Left lung (tissue), 10 donors: Measurements from ENCODE around the gene RASSF3. TPM values are rescaled to one million over a fixed set of nuclear protein-coding genes. Genes with fewer than 3 reads are reported as not detected.
"Not testable (repeated sequence)": the region's sequence is repeated elsewhere in the genome, so short reads cannot be mapped to it uniquely, and the experiment has no call there.

Experiments
- ATAC-seq: fragments of 200-7000 bp; cut with Tn5 transposase; one replicate; pipeline ENCODE4 v1.9.1; 2020; ENCODE audit warnings: moderate library complexity
- DNase-seq, 4 donors: peaks; one replicate each; pipeline ENCODE4 v3.0.0-alpha.2; 2013 to 2020
- H3K27ac ChIP-seq, 2 donors: fragments of 200-600 bp; sonication (generic) in 1 of 2; one replicate each; pipeline versions ENCODE4 v1.5.0 to v1.8.0; 2020 to 2021
- H3K27me3 ChIP-seq, 2 donors: fragments of 200-600 bp; sonication (generic) in 1 of 2; one replicate each; pipeline versions ENCODE4 v1.5.0 to v1.8.0; 2020 to 2021
- H3K36me3 ChIP-seq, 2 donors: fragments of 200-600 bp; sonication (generic) in 1 of 2; one replicate each; pipeline versions ENCODE4 v1.5.0 to v1.8.0; 2020 to 2021
- H3K4me1 ChIP-seq, 2 donors: fragments of 200-600 bp; one replicate each; pipeline ENCODE4 v1.8.0; 2021
- H3K4me3 ChIP-seq, 2 donors: fragments of 200-600 bp; sonication (generic) in 1 of 2; one replicate each; pipeline versions ENCODE4 v1.5.0 to v1.8.0; 2020 to 2021; ENCODE audit warnings: mild to moderate bottlenecking in 1 of 2
- H3K9me3 ChIP-seq, 2 donors: fragments of 200-600 bp; sonication (generic) in 1 of 2; one replicate each; pipeline versions ENCODE4 v1.5.0 to v1.8.0; 2020 to 2021
- intact Hi-C, 2 donors: fragments of 100-400 bp; cut with DNase I; formaldehyde crosslinking; loops; one replicate each; pipeline versions ENCODE4 v1.11.2 to v1.14.2; 2022
- polyA plus RNA-seq, 6 donors: library from polyadenylated mRNA; unstranded; fragments of 120-200 nt; gene quantifications; one replicate each; pipeline ENCODE4 v1.2.1, GENCODE V29; 2013; ENCODE audit not compliant: insufficient read length in 6 of 6
- total RNA-seq, 2 donors: library from RNA; stranded (reverse); fragmentation: NEBNext Ultra II Directional; extraction: Animal tissue kit (Norgen Biotek cat#: 25700); gene quantifications; one replicate each; pipeline ENCODE4 v1.2.1, GENCODE V29; 2021
- TF ChIP-seq, protein P1 (sequence below), 2 donors: fragments of 200-600 bp; sonication (generic) in 1 of 2; IDR thresholded peaks; one replicate each; pipeline versions ENCODE4 v1.5.0 to v1.8.0; 2021; ENCODE audit warnings: antibody characterized with exemption in 2 of 2
- donor health status: DM: no; HTN: yes; CAD: no.
- donor health status: DM: no; HTN: no; CAD: no.

The RASSF3 gene
- total and polyA plus RNA-seq, 8 donors, result 30.3 to 90.2 (median 35.6) TPM

DNA sequence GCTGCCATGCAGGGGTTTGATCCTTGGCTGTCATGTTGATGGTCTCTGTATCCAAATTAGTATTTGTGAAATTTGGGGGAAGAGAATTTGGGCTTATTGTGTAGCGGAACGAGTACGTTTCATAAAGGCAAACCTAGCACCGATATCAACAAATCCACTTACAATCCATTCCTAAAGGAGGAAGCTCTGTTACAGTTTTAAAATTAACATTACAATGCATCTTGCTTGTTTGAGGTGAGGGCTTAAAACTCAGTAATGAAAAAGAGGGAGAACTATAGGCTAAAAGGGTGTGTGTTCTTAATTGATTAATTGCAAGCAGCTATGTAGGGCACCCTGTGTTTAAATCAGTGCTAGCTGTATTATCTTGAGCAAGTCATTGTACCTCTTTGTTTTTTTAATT lies 13.7 kb downstream of the RASSF3 start:
- Histone ChIP-seq H3K4me3 (no peak overlapping the region), H3K27ac (peak overlapping the region in 1 of 2 donors; percentile 91), H3K27me3 (no peaks in the 10 kb centered on the region), H3K36me3 (no peaks in the 10 kb centered on the region), H3K4me1 (peaks cover 33 to 97% of the 10 kb centered on the region in 2 donors), H3K9me3 (no peaks in the 10 kb centered on the region)
- intact Hi-C loops, result no loop called here
- TF ChIP-seq, protein P1, sequence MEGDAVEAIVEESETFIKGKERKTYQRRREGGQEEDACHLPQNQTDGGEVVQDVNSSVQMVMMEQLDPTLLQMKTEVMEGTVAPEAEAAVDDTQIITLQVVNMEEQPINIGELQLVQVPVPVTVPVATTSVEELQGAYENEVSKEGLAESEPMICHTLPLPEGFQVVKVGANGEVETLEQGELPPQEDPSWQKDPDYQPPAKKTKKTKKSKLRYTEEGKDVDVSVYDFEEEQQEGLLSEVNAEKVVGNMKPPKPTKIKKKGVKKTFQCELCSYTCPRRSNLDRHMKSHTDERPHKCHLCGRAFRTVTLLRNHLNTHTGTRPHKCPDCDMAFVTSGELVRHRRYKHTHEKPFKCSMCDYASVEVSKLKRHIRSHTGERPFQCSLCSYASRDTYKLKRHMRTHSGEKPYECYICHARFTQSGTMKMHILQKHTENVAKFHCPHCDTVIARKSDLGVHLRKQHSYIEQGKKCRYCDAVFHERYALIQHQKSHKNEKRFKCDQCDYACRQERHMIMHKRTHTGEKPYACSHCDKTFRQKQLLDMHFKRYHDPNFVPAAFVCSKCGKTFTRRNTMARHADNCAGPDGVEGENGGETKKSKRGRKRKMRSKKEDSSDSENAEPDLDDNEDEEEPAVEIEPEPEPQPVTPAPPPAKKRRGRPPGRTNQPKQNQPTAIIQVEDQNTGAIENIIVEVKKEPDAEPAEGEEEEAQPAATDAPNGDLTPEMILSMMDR (IDR thresholded peaks at IDR 0.05), result no peak
- DNase-seq, result no peak
- ATAC-seq, result no peak

DNA sequence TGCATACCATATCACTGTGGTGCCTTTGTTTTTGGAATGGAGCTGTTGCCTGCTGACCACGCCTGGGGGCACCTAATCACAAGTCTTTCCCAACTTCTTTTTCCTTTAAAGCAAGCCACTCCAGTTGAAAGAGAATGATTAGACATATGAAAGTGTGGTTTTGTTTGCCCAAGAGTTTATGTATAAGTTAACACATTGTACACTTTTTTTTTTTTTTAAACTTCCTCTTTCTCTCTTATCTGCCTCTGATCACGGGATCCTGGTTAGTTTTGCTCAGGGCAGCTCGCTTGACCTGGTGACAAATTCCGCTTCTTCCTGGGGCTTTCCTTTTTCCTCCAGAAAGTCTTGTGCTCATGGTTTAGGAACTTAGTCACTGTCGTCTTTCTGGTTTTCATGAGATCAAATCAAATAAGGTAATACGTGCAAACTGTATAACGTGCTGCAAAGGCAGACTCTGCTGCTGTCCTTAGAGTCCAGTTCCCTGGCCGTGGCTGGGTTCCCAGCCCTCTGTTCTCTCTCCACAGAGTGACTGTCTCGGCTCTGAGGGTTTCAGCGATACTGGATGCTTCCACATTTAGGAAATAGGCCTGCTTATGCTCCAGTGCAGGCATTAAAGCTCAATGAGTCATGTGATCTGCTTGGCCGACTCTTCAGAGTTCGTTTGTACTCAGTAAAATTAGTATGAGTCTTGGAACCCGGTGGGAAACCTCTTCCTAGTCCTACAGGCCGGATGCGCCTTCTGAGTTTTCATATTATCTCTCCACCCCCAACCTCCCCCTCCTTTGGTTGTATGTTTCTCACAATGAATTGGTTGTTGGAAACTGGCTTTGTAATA lies 15.2 kb downstream of the RASSF3 start:
- Histone ChIP-seq H3K9me3 (no peaks in the 10 kb centered on the region), H3K36me3 (peaks cover 0 to 4% of the 10 kb centered on the region in 2 donors), H3K27ac (peak overlapping the region; percentile 91 to 92), H3K4me1 (peaks cover 29 to 89% of the 10 kb centered on the region in 2 donors), H3K27me3 (no peaks in the 10 kb centered on the region), H3K4me3 (peak overlapping the region; percentile 12)
- DNase-seq (peak in 3 of 4 donors; percentile 62 to 74 (median 67)), ATAC-seq (peak; percentile 85)
- TF ChIP-seq, protein P1 (IDR thresholded peaks at IDR 0.05), result no peak
- intact Hi-C loops, result no loop called here

DNA sequence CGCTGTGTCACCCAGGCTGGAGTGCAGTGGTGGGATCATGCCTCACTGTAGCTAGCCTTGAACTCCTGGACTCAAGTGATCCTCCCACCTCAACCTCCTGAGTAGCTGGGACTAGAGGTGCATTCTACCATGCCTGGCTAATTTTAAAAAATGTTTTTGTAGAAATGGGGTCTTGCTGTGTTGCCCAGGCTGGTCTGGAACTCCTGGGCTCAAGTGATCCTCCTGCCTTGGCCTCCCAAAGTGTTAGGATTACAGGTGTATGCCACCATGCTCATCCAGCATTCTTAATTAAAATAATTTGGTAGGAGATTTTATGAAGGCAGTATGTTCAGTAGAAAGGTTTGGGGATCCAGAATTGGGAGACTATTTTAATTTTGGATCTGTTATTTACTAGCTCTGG lies 16.3 kb downstream of the RASSF3 start:
- H3K27ac ChIP-seq, result peak overlapping the region; percentile 91 to 92
- intact Hi-C loops, result not testable (repeated sequence)

DNA sequence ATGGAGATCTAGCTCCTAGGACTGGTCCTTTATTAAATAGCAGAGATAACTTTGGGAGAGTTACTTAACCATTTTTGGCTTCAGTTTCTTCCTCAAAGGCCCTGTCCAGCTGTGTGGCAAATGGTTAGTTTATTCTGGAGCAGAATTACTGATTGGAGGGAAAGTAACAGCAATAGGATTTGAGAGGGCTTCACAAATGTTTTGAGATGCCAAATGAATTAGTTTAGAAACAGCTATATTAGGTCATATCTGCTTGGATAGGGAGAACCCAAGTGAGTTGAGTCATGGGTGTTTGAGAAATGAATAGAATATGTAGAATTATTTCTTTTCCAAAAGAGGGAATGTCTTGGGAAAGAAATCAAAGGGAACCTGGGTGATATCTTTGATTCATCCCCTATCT lies 17.5 kb downstream of the RASSF3 start:
- ATAC-seq (no peak), DNase-seq (no peak)
- Histone ChIP-seq H3K4me1 (peaks cover 36 to 91% of the 10 kb centered on the region in 2 donors), H3K27ac (peak overlapping the region; percentile 54 to 91), H3K36me3 (peaks cover 0 to 4% of the 10 kb centered on the region in 2 donors), H3K9me3 (no peaks in the 10 kb centered on the region), H3K27me3 (no peaks in the 10 kb centered on the region), H3K4me3 (no peak overlapping the region)
- TF ChIP-seq, protein P1 (IDR thresholded peaks at IDR 0.05), result no peak
- intact Hi-C loops, result no loop called here

More for the DNA sequence above, 16.3 kb downstream of the RASSF3 start:
- peaks cover 29 to 89% of the 10 kb centered on the region in 2 donors for H3K4me1 ChIP-seq
- not testable (repeated sequence) for H3K9me3 ChIP-seq, H3K27me3 ChIP-seq, ATAC-seq, DNase-seq, H3K4me3 ChIP-seq, H3K36me3 ChIP-seq

DNA sequence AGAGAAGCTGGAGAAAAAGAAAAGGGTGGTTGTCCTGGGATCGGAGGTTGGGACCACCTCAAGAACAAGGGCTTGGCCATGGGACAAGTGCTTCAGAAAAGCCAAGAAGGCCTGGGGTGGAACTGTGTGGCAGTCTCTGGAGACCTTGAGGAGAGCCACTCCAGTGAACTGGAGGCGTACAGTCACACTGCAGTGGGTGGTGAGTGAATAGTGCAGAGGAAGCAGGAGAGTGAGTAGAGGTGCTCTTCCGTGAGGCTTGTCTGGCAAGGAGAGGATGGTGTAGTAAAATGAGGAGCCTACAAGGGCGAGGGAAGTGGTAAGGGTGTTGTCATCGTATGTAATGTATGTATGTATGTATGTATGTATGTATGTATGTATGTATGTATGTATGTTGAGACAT lies 20.9 kb downstream of the RASSF3 start:
- H3K27me3 ChIP-seq, result no peaks in the 10 kb centered on the region
- ATAC-seq (no peak), DNase-seq (no peak)
- H3K4me1 ChIP-seq, result peaks cover 23 to 80% of the 10 kb centered on the region in 2 donors
- no peak overlapping the region for H3K4me3 ChIP-seq
- intact Hi-C loops, result no loop called here
- no peaks in the 10 kb centered on the region for H3K9me3 ChIP-seq
- H3K27ac ChIP-seq, result peak overlapping the region in 1 of 2 donors; percentile 23
- TF ChIP-seq, protein P1 (IDR thresholded peaks at IDR 0.05), result no peak
- H3K36me3 ChIP-seq, result peaks cover 0 to 10% of the 10 kb centered on the region in 2 donors
